KMS-11 (cell line): ENCODE data around the gene AP5S1.
A peak's percentile ranks its signal among the peaks of the same experiment; 100 is the strongest.
"Not testable (repeated sequence)": the region's sequence is repeated elsewhere in the genome, so short reads cannot be mapped to it uniquely, and the experiment has no call there.

Source experiments
- H2AFZ ChIP-seq: fragments of 200-600 bp; sonication (generic); 2 replicates; pipeline ENCODE4 v1.6.1; 2016; ENCODE audit warnings: antibody characterized with exemption, mixed run types, low read depth
- H3K27ac ChIP-seq: fragments of 200-600 bp; sonication (generic); 2 replicates; pipeline ENCODE4 v1.6.1; 2016; ENCODE audit warnings: mild to moderate bottlenecking, mixed run types
- H3K27me3 ChIP-seq: fragments of 200-600 bp; sonication (generic); 2 replicates; pipeline ENCODE4 v1.6.1; 2017; ENCODE audit warnings: mild to moderate bottlenecking, low read depth, mixed run types, moderate library complexity; ENCODE audit not compliant: insufficient read depth
- H3K36me3 ChIP-seq: fragments of 200-600 bp; sonication (generic); 2 replicates; pipeline ENCODE4 v1.6.1; 2017; ENCODE audit warnings: mild to moderate bottlenecking, mixed run types; ENCODE audit not compliant: insufficient read depth
- H3K4me1 ChIP-seq: fragments of 200-600 bp; sonication (generic); 2 replicates; pipeline ENCODE4 v1.6.1; 2016; ENCODE audit warnings: mild to moderate bottlenecking, low read depth, mixed run types; ENCODE audit not compliant: poor library complexity, severe bottlenecking
- H3K4me2 ChIP-seq: fragments of 200-600 bp; sonication (generic); 2 replicates; pipeline ENCODE4 v1.7.0; 2016; ENCODE audit warnings: mild to moderate bottlenecking, mixed run types
- H3K4me3 ChIP-seq: fragments of 200-600 bp; sonication (generic); IDR thresholded peaks from 2 replicates; pipeline ENCODE4 v1.6.1; 2017; ENCODE audit warnings: low read depth, low read length, mixed read lengths; ENCODE audit not compliant: insufficient read depth
- H3K79me2 ChIP-seq: fragments of 200-600 bp; sonication (generic); 2 replicates; pipeline ENCODE4 v1.6.1; 2016; ENCODE audit warnings: low read depth, mixed run types; ENCODE audit not compliant: insufficient read depth
- H3K9ac ChIP-seq: fragments of 200-600 bp; sonication (generic); 2 replicates; pipeline ENCODE4 v1.6.1; 2016; ENCODE audit warnings: mild to moderate bottlenecking, mixed run types
- H4K20me1 ChIP-seq: fragments of 200-600 bp; sonication (generic); 2 replicates; pipeline ENCODE4 v1.6.1; 2016; ENCODE audit warnings: mild to moderate bottlenecking, mixed run types; ENCODE audit not compliant: insufficient read depth
- CTCF ChIP-seq: fragments of 200-600 bp; sonication (generic); conservative IDR thresholded peaks from 2 replicates; pipeline ENCODE4 v1.6.1; 2017; ENCODE audit warnings: low read depth, mild to moderate bottlenecking, antibody characterized with exemption, low read length, moderate library complexity, mixed read lengths

AP5S1 gene

GRCh38 chr20:3788685-3789155 lies 31.6 kb upstream of the AP5S1 start:
- H3K27ac ChIP-seq, result no peak overlapping the region
- H3K9ac ChIP-seq, result no peak overlapping the region
- no peaks in the 10 kb centered on the region for H3K4me1 ChIP-seq
- H4K20me1 ChIP-seq, result no peaks in the 10 kb centered on the region
- no peaks in the 10 kb centered on the region for H3K27me3 ChIP-seq
- no peak for TF ChIP-seq CTCF
- H3K36me3 ChIP-seq, result no peaks in the 10 kb centered on the region
- no peak overlapping the region for H2AFZ ChIP-seq
- no peak overlapping the region for H3K4me2 ChIP-seq
- no peaks in the 10 kb centered on the region for H3K79me2 ChIP-seq
- H3K4me3 ChIP-seq, result no peak overlapping the region

- H3K4me1 ChIP-seq, H3K36me3 ChIP-seq, H3K79me2 ChIP-seq, H3K4me3 ChIP-seq, H4K20me1 ChIP-seq, H3K4me2 ChIP-seq, H2AFZ ChIP-seq, H3K27ac ChIP-seq, H3K27me3 ChIP-seq, H3K9ac ChIP-seq: not testable (repeated sequence)
Observed at GRCh38 chr20:3789201-3789600, 31.1 kb upstream of the AP5S1 start.

GRCh38 chr20:3794168-3794567 lies 26.2 kb upstream of the AP5S1 start:
- not testable (repeated sequence) for H3K9ac ChIP-seq

GRCh38 chr20:3794701-3795420 lies 25.5 kb upstream of the AP5S1 start:
- Histone ChIP-seq H3K9ac (no peak overlapping the region), H3K4me1 (peaks cover 17% of the 10 kb centered on the region), H2AFZ (peak overlapping the region; percentile 79; the same call in 1 of the 2 replicates), H3K4me2 (peak overlapping the region; percentile 51; the same call in 1 of the 2 replicates), H3K27me3 (no peaks in the 10 kb centered on the region), H3K79me2 (peaks cover 7% of the 10 kb centered on the region; the same call in 1 of the 2 replicates), H3K36me3 (no peaks in the 10 kb centered on the region), H3K4me3 (no peak overlapping the region), H4K20me1 (no peaks in the 10 kb centered on the region), H3K27ac (no peak overlapping the region)
- no peak for TF ChIP-seq CTCF

More at GRCh38 chr20:3794168-3794567, 26.2 kb upstream of the AP5S1 start:
- H3K27me3 ChIP-seq, H3K4me2 ChIP-seq, H3K79me2 ChIP-seq, H3K4me3 ChIP-seq, H2AFZ ChIP-seq, H3K27ac ChIP-seq, H3K36me3 ChIP-seq, H4K20me1 ChIP-seq: not testable (repeated sequence)
- peaks cover 10% of the 10 kb centered on the region for H3K4me1 ChIP-seq

- H2AFZ ChIP-seq, result peak within 1 kb of the TSS; percentile 79
- H3K4me1 ChIP-seq, result peaks cover 18% of the 10 kb centered on the region
- peaks cover 7% of the 10 kb centered on the region; the same call in 1 of the 2 replicates for H3K79me2 ChIP-seq
- peak within 1 kb of the TSS; percentile 71 for H3K9ac ChIP-seq
- H3K27me3 ChIP-seq, result no peaks in the 10 kb centered on the region
- peak within 1 kb of the TSS; percentile 59 for H3K27ac ChIP-seq
- no peaks in the 10 kb centered on the region for H3K36me3 ChIP-seq
- no peaks in the 10 kb centered on the region for H4K20me1 ChIP-seq
- peak within 1 kb of the TSS; percentile 95 for H3K4me2 ChIP-seq
- no peak within 1 kb of the TSS for H3K4me3 ChIP-seq
- TF ChIP-seq CTCF, result peak; percentile 28; the same call in 1 of the 2 replicates
Observed at GRCh38 chr20:3795511-3796468, 24.6 kb upstream of the AP5S1 start, which contains the start of gene CDC25B. TSS of gene CDC25B (plus strand) at chr20:3796310. CDS start at chr20:3796532, 222 bp downstream.
